Cardiac fibroblast (primary cell): ENCODE results near the gene ERP27.

Source experiments
- DNase-seq, 2 donors: peaks; one replicate each; pipeline versions ENCODE4 v3.0.0 to v3.0.0-alpha.2; 2010; ENCODE audit warnings: low read depth in 2 of 2
- H3K4me3 ChIP-seq, 2 donors: replicated peaks in 1 of 2; 1 replicate in 1 of 2; 2 replicates in 1 of 2; pipeline ENCODE4 v1.5.1; 2011; ENCODE audit warnings: low read depth in 2 of 2, low read length in 2 of 2, mild to moderate bottlenecking in 2 of 2, moderate library complexity in 1 of 2
- CTCF ChIP-seq: IDR thresholded peaks from one replicate; pipeline ENCODE4 v1.5.1; 2011; ENCODE audit warnings: low read depth, mild to moderate bottlenecking, low read length, inconsistent platforms

The ERP27 gene

DNA sequence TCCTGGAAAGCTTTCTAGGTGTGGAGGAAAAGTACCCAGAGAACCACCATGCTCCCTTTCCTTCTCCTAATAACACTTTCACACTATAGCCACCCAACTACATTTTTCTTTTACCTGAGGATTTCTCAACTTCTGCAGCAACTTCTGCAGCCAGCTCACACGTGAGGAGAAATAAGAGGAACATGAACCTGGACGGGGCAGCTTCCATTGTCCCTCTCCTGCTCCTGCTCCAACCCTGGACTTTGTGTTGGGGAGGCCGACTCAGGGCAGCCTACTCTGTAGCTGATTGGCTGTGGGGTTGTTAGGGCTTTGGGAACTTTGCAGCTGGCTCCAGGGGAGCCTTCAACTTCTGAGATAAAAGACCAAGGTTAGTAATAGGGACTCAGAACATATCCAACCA, at the start of gene ERP27:
TSS of gene ERP27 (minus strand) at position 237 of the 400 bp plus-strand sequence. CDS start at position 208, 29 bp downstream.
- no peak within 1 kb of the TSS for H3K4me3 ChIP-seq
- no peak for TF ChIP-seq CTCF
- DNase-seq, result no peak

- no peak for DNase-seq
- no peak overlapping the region for H3K4me3 ChIP-seq
- no peak for TF ChIP-seq CTCF
These were observed 49.7 kb upstream of the ERP27 start for GRCh38 chr12:14988035-14988434.

- H3K4me3 ChIP-seq, result no peak overlapping the region
- no peak for TF ChIP-seq CTCF
- no peak for DNase-seq
These were observed 48.1 kb upstream of the ERP27 start for GRCh38 chr12:14986449-14986848.

GRCh38 chr12:14984766-14985285, 46.5 kb upstream of the ERP27 start:
- TF ChIP-seq CTCF, result no peak
- no peak for DNase-seq
- no peak overlapping the region for H3K4me3 ChIP-seq

- H3K4me3 ChIP-seq, result no peak overlapping the region
- no peak for DNase-seq
- no peak for TF ChIP-seq CTCF
These were observed 45.7 kb upstream of the ERP27 start for GRCh38 chr12:14984036-14984435.

DNA sequence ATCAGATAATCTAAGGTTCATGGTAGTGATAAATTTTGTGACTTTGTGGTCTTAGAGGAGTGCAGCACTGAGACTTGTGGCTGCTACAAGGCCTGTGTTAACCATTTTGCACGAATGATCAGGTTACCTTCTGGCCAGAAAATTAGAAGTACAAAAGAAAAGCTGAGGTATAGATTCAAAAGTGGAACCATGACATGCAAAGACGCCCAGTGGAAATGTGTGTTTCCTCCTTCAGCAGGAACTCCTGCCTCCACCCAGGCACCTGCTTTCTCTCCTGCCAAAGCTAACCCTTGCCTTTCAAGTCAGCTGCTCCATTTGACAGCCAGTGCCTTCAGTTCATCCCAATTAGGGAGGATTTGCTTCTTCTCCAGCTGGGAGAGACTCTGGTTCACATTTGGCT, 44.7 kb upstream of the ERP27 start:
- no peak for DNase-seq
- no peak overlapping the region for H3K4me3 ChIP-seq
- TF ChIP-seq CTCF, result no peak

- TF ChIP-seq CTCF, result no peak
- no peak overlapping the region for H3K4me3 ChIP-seq
- peak; percentile 32 to 40 for DNase-seq
These were observed 44.2 kb upstream of the ERP27 start for GRCh38 chr12:14982562-14982961.
